IMR-90 (cell line): ENCODE measurements around the gene ST3GAL4. TPM values are rescaled to one million over a fixed set of nuclear protein-coding genes. Genes with fewer than 3 reads are reported as not detected.
"Not testable (repeated sequence)": the region's sequence is repeated elsewhere in the genome, so short reads cannot be mapped to it uniquely, and the experiment has no call there.

Experiments used
- ATAC-seq: fragments of 200-7000 bp; cut with Tn5 transposase; 2 replicates; pipeline ENCODE4 v1.9.1; 2020; ENCODE audit warnings: low read depth, mild to moderate bottlenecking, moderate library complexity
- BruUV-seq: library from RNA; stranded (reverse); fragments of 400-500 nt; replicated peaks from 2 replicates; lab custom pipeline; 2021; lab: Mats Ljungman, UMichigan
- CTCF ChIA-PET: fragments of 300-600 bp; formaldehyde crosslinking; extraction: SDS; loops from one replicate; lab custom pipeline; 2021; ENCODE audit warnings: antibody characterized with exemption; lab: Yijun Ruan, JAX
- POLR2A ChIA-PET: fragments of 300-600 bp; sonication (Branson Sonifier 250); formaldehyde crosslinking; loops from one replicate; lab custom pipeline; 2022; ENCODE audit warnings: antibody characterized with exemption; ENCODE audit not compliant: unreplicated experiment; lab: Charles Lee
- DNase-seq: peaks from one replicate; pipeline ENCODE4 v3.0.0; 2013
- H2AFZ ChIP-seq: replicated peaks from 2 replicates; pipeline ENCODE3; 2013; ENCODE audit warnings: low read length, mild to moderate bottlenecking; ENCODE audit not compliant: poor library complexity
- H2AK5ac ChIP-seq: 2 replicates; pipeline ENCODE4 v1.6.1; 2013; ENCODE audit warnings: low read depth, low read length, inconsistent platforms
- H2AK9ac ChIP-seq: replicated peaks from 2 replicates; pipeline ENCODE3; 2013; ENCODE audit warnings: mild to moderate bottlenecking, low read depth, low read length, moderate library complexity; ENCODE audit not compliant: poor library complexity
- H2BK120ac ChIP-seq: 2 replicates; pipeline ENCODE4 v1.6.1; 2013; ENCODE audit warnings: low read depth, low read length, inconsistent platforms
- H2BK15ac ChIP-seq: 3 replicates; pipeline ENCODE4 v1.6.1; 2013; ENCODE audit warnings: low read depth, low read length, inconsistent platforms
- H2BK20ac ChIP-seq: 2 replicates; pipeline ENCODE4 v1.6.1; 2013; ENCODE audit warnings: low read depth, mild to moderate bottlenecking, inconsistent platforms, low read length, moderate library complexity
- H2BK5ac ChIP-seq: 2 replicates; pipeline ENCODE4 v1.6.1; 2013; ENCODE audit warnings: mild to moderate bottlenecking, low read depth, low read length, inconsistent platforms; ENCODE audit not compliant: poor library complexity, severe bottlenecking
- H3K14ac ChIP-seq: replicated peaks from 2 replicates; pipeline ENCODE4 v1.6.1; 2013; ENCODE audit warnings: low read depth, low read length, inconsistent platforms
- H3K18ac ChIP-seq: 2 replicates; pipeline ENCODE4 v1.6.1; 2013; ENCODE audit warnings: low read depth, low read length, control low read depth
- H3K23ac ChIP-seq: 2 replicates; pipeline ENCODE4 v1.6.1; 2013; ENCODE audit warnings: low read depth, low read length, inconsistent platforms
- H3K27ac ChIP-seq: 2 replicates; pipeline ENCODE4 v1.5.1; 2013; ENCODE audit warnings: mild to moderate bottlenecking, control low read depth, low read length; ENCODE audit not compliant: insufficient read depth
- H3K27me3 ChIP-seq: 2 replicates; pipeline ENCODE4 v1.6.1; 2013; ENCODE audit warnings: low read length; ENCODE audit not compliant: control insufficient read depth, insufficient read depth
- H3K36me3 ChIP-seq: 2 replicates; pipeline ENCODE4 v1.6.1; 2013; ENCODE audit warnings: low read length, mixed read lengths; ENCODE audit not compliant: control insufficient read depth, insufficient read depth
- H3K4ac ChIP-seq: 2 replicates; pipeline ENCODE4 v1.6.1; 2013; ENCODE audit warnings: low read depth, low read length, inconsistent platforms
- H3K4me1 ChIP-seq: 2 replicates; pipeline ENCODE4 v1.6.1; 2013; ENCODE audit warnings: low read length, mixed read lengths; ENCODE audit not compliant: control insufficient read depth, insufficient read depth
- H3K4me2 ChIP-seq: 2 replicates; pipeline ENCODE4 v1.6.1; 2013; ENCODE audit warnings: low read depth, mild to moderate bottlenecking, control low read depth, low read length, moderate library complexity
- H3K4me3 ChIP-seq: 2 replicates; pipeline ENCODE4 v1.5.1; 2013; ENCODE audit warnings: low read depth, mild to moderate bottlenecking, control low read depth, low read length, moderate library complexity; ENCODE audit not compliant: insufficient read depth
- H3K56ac ChIP-seq: 2 replicates; pipeline ENCODE4 v1.6.1; 2013; ENCODE audit warnings: low read length, inconsistent platforms; ENCODE audit not compliant: insufficient read depth; ENCODE audit errors: extremely low read depth
- H3K79me1 ChIP-seq, 2 experiments: 2 replicates each; pipeline ENCODE4 v1.6.1; 2013; ENCODE audit warnings: low read length in 2 of 2, inconsistent platforms in 1 of 2, low read depth in 1 of 2
- H3K9ac ChIP-seq: 2 replicates; pipeline ENCODE4 v1.6.1; 2013; ENCODE audit warnings: low read depth, low read length, control low read depth
- H3K9me1 ChIP-seq: 2 replicates; pipeline ENCODE4 v1.6.1; 2013; ENCODE audit warnings: low read length, inconsistent platforms; ENCODE audit not compliant: insufficient read depth
- H3K9me3 ChIP-seq: 2 replicates; pipeline ENCODE4 v1.6.1; 2013; ENCODE audit warnings: low read length; ENCODE audit not compliant: control insufficient read depth, insufficient read depth
- H4K20me1 ChIP-seq: 2 replicates; pipeline ENCODE4 v1.6.1; 2013; ENCODE audit warnings: low read length, inconsistent platforms; ENCODE audit not compliant: insufficient read depth
- H4K5ac ChIP-seq: 2 replicates; pipeline ENCODE4 v1.6.1; 2013; ENCODE audit warnings: mild to moderate bottlenecking, low read depth, low read length, control low read depth
- H4K8ac ChIP-seq, 2 experiments: 2 replicates each; pipeline ENCODE4 v1.6.1; 2013; ENCODE audit warnings: low read depth in 2 of 2, low read length in 2 of 2, control low read depth in 1 of 2, inconsistent platforms in 1 of 2
- H4K91ac ChIP-seq: 2 replicates; pipeline ENCODE4 v1.6.1; 2013; ENCODE audit warnings: low read depth, low read length, inconsistent platforms; ENCODE audit not compliant: insufficient read depth
- WGBS, 2 experiments: methylation state at CpG; one replicate each; pipeline versions ENCODE4 v1.1.5 to v1.1.7; 2013; ENCODE audit warnings: missing lambda C conversion rate in 2 of 2; ENCODE audit not compliant: insufficient read length in 1 of 2; ENCODE audit errors: extremely low coverage in 2 of 2; 5-methylcytosine and 5-hydroxymethylcytosine counted together
- dilution Hi-C: fragments of 300-500 bp; cut with HindIII; formaldehyde crosslinking; loops from one replicate; pipeline ENCODE4 v1.14.3; 2018; ENCODE audit warnings: low sequenced_read_pairs; ENCODE audit not compliant: unreplicated experiment
- in situ Hi-C: fragments of 300-500 bp; cut with MboI; formaldehyde crosslinking; loops from 3 replicates; pipeline ENCODE4 v1.14.3; 2019; ENCODE audit warnings: low sequenced_read_pairs, inconsistent platforms, mixed read lengths
- intact Hi-C: fragments of 100-400 bp; cut with micrococcal nuclease; formaldehyde crosslinking; loops from 2 replicates; pipeline ENCODE4 v1.10.0; 2022
- polyA plus RNA-seq, 3 experiments: library from polyadenylated mRNA; depleted of rRNA; stranded (reverse); fragments of >200 nt; gene quantifications; 2 replicates each; pipeline ENCODE4 v1.2.3, GENCODE V29; 2012; ENCODE audit warnings: low replicate concordance in 1 of 3
- total RNA-seq: library from RNA; depleted of rRNA; stranded (reverse); fragments of >200 nt; gene quantifications from 2 replicates; pipeline ENCODE4 v1.2.3, GENCODE V29; 2012

ST3GAL4 gene
- total and polyA plus RNA-seq, 2 of the 4 experiments (the other 2 are of a cell fraction): 17.0 to 19.7 TPM

GRCh38 chr11:126368336-126369119 is 13.0 kb downstream of the ST3GAL4 start:
- H4K91ac ChIP-seq, H3K9me1 ChIP-seq, H3K27me3 ChIP-seq, H2AFZ ChIP-seq, intact Hi-C loops, DNase-seq, H3K27ac ChIP-seq, H3K18ac ChIP-seq, H2BK5ac ChIP-seq, H3K4me3 ChIP-seq, in situ Hi-C loops, POLR2A ChIA-PET, H3K9ac ChIP-seq, H4K8ac ChIP-seq, BruUV-seq, H2BK120ac ChIP-seq, H3K14ac ChIP-seq, H3K4me2 ChIP-seq, H3K4ac ChIP-seq, CTCF ChIA-PET, H3K9me3 ChIP-seq, H4K20me1 ChIP-seq, H3K56ac ChIP-seq, H4K5ac ChIP-seq, H2BK20ac ChIP-seq, H2BK15ac ChIP-seq, H2AK9ac ChIP-seq, ATAC-seq, H2AK5ac ChIP-seq, dilution Hi-C loops, H3K4me1 ChIP-seq, H3K23ac ChIP-seq, H3K36me3 ChIP-seq: not testable (repeated sequence)
- peaks cover 9 to 17% of the 10 kb centered on the region in 2 experiments; a peak in 2 of 4 replicates for H3K79me1 ChIP-seq
- whole genome bisulfite sequencing, 2 experiments: no CpG with 5 or more reads among the region's 11 CpGs
